ENCODE measurements around the gene EEF1A2.

DNA sequence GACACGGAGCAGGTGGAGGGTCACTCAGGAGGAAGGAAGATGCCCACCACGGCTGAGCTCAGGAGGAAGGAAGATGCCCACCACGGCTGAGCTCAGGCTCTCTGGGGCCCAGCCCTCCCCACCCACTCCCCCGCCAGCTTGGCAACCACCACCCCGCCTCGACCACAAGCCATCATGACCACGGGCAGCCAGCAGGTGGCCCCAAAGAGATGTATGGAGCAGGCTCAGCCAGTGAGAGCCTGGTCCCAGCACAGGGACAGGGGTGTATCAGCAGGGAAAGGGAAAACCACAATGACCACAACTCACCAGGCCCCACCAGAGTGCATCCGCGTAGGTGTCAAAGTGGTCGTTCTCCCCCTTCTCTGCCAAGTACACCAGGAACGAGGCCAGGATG is 56.8 kb downstream of the EEF1A2 start:
- TF ChIP-seq, protein P1, sequence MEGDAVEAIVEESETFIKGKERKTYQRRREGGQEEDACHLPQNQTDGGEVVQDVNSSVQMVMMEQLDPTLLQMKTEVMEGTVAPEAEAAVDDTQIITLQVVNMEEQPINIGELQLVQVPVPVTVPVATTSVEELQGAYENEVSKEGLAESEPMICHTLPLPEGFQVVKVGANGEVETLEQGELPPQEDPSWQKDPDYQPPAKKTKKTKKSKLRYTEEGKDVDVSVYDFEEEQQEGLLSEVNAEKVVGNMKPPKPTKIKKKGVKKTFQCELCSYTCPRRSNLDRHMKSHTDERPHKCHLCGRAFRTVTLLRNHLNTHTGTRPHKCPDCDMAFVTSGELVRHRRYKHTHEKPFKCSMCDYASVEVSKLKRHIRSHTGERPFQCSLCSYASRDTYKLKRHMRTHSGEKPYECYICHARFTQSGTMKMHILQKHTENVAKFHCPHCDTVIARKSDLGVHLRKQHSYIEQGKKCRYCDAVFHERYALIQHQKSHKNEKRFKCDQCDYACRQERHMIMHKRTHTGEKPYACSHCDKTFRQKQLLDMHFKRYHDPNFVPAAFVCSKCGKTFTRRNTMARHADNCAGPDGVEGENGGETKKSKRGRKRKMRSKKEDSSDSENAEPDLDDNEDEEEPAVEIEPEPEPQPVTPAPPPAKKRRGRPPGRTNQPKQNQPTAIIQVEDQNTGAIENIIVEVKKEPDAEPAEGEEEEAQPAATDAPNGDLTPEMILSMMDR (IDR thresholded peaks at IDR 0.05): no peak
- TF ChIP-seq POLR2A (IDR thresholded peaks at IDR 0.05): no peak

Measured in lower leg skin (tissue), 3 donors.